ENCODE measurements around the gene EMC10.
"Not testable (repeated sequence)": the region's sequence is repeated elsewhere in the genome, so short reads cannot be mapped to it uniquely, and the experiment has no call there.

EMC10 gene

GRCh38 chr19:50514346-50515167 lies 38.2 kb downstream of the EMC10 start:
- no peak for DNase-seq (ENCODE audit: low spot score)

- DNase-seq (ENCODE audit: low spot score), result no peak
Measured at GRCh38 chr19:50515168-50515561, 38.9 kb downstream of the EMC10 start.

DNA sequence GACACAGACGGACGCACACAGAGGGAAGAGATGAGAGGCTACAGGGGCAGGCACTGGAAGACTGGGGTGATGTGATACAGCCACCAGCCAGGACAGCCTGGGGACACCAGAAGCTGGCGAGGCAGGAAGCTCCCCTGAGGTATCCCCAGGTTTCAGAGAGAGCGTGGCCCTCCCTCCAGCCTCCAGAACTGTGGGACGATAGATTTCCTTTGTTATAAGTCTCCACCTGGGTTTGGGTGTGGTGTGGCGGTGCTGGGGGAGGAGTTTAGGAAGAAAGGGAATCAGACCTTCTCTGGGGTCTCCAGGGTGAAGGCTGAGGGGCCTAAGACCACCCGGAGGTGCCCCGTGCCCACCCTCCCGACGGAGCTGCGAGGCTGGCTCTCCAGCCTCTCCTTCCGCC lies 40.1 kb downstream of the EMC10 start:
- no peak for DNase-seq (ENCODE audit: low spot score)

DNA sequence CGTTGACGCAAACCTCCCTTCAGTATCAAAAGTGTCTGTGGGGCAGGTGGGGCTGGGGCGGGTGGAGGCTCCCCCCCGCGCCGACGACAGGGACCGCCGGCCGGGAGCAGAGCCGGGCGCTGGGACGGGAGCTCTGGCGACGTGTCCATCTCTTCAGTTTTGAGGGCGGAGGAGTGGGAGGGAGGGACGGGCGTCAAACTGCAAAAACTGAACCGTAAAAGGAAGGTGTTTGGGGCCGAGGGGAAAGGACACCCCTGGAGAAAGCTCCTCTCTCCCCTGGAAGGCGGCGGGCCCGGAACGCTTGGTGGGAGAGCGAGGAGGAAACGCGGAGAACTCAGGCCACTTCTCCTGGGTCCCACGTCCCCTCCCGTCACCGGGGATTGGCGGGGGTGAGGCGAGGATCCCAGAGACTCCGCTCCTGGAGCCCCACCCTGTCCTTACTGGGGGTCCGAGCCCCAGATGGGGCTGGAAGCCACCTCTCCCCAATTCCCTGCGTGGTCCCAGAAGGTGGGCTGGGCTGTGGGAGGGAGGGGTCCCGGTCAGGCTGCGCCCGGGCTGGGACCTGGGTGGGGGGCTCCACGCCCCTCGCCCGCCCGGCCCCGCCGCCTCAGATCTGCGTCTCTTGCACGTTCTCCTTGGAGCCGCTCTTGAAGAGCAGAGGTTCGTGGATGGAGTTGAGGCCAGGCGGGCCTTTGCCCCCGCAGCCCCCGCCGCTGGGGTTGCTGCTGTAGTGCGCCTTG lies 40.8 kb downstream of the EMC10 start:
- no peak for DNase-seq (ENCODE audit: low spot score)

DNA sequence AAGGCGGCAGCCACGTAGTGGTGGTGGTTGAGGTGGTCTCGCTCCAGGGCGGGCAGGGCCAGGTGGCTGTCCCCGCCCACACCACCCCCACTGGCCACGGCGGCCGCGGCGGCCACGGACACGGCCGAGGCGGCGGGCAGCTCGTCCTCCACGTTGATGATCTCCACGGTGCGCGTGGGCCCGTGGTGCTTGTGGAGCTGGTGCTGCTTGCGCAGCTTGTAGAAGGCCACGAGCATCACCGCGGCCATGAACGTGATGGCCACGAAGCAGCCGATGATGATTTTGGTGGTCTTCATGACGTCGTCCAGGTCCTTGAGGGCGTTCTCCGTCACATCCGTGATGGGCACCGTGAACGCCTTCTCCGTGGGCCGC lies 41.4 kb downstream of the EMC10 start:
- no peak for DNase-seq (ENCODE audit: low spot score)

DNA sequence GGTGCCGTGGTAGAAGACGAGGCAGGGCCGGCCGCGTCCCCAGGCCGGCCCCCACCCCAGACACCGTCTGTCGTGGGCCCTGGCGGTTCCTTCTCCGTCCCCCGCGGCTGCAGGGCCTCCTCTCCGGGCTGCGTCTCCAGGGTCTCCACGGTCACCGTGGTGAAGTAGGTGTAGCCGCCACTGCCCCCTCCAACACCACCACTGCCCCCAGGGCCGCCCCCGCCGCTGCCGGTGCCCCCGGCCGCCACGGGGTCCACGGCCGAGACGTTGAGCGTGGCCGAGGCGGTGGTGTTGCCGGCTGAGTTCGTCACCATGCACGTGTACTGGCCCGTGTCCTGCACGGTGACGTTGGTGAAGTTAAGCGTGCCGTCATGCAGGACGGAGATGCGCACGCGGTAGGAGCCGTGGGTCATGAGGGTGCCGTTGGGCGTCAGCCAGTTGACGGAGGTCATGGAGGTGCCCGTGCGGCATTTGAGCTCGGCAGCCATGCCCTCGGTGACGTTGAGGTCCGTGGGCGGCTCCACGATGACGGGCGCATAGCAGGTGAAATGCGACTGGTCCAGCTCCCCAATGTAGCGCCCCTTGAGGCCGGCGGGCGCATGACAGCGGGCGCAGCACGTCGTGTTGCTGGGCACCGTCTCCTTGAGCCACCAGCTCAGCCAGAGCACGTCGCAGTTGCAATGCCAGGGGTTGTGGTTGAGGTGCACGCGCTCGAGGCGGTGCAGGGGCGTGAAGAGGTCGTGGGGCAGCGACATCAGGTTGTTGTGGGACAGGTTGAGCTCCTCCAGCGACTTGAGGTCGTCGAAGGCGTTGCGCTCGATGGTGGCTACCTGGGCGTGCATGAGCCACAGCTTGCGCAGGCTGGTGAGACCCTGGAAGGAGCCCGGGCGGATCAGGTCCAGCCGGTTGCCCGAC lies 42.0 kb downstream of the EMC10 start:
- DNase-seq (ENCODE audit: low spot score), result no peak

- DNase-seq (ENCODE audit: low spot score), result no peak
Measured at GRCh38 chr19:50519006-50519575, 42.8 kb downstream of the EMC10 start.

DNA sequence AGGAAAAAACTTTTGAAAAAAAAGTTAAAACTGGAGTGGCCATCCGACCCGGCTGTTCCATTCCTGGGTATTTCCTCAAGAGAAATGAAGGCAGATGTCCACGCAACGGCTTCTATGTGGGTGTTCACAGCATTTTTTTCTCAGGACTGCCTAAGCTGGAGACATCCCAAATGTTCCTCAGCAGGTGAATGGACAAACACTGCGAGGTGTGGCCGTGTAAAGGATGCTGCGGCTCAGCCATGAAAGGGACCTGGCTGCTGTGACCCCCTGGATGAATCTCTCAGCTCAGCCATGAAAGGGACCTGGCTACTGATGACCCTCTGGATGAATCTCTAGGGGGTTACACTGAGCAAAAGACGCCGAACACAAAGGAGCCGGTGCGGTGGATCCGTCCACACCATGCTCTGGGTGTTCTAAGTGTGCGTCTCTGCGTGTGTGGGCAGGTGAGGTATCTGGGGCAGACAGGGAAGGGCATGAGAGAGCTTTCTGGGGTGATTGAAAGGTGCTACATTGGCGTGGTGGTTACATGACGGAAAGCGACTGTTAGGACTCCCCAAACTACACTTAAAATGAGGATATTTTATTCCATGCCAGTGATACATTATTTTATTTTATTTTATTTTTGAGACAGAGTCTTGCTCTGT lies 44.6 kb downstream of the EMC10 start:
- DNase-seq (ENCODE audit: low spot score), result no peak

DNA sequence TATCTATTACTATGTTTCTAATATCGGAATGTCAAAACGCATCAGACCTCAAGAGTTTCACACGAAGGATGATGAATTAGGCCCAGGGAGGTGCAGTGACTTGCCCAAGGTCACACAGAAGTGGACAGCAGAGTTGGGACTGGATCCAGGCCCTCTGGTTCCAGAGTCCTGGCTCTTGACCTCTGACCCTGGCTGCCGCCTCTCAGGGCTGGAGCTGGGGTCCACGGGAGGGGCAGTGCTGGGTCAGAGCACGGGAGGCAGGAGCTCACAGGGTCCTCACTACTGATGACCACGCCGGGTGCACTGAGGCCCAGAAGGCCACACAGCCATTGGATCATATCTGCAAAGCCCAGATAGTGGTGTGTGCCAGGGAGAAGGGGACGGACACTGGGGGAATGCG lies 46.6 kb downstream of the EMC10 start:
- DNase-seq (ENCODE audit: low spot score), result no peak

DNA sequence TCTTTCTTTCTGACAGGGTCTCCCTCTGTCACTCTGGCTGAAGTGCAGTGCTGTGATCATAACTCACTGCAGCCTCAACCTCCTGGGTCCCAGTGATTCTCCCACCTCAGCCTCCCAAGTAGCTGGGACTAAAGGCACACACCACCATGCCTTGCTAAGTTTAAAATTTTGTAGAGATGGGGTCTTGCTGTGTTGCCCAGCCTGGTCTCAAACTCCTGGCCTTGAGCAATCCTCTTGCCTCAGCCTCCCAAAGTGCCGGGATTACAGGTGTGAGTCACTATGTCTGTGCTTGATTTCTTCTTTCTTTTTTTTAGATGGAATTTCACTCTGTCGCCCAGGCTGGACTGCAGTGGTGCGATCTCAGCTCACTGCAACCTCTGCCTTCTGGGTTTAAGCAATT lies 51.7 kb downstream of the EMC10 start:
- DNase-seq (ENCODE audit: low spot score), result not testable (repeated sequence)

DNA sequence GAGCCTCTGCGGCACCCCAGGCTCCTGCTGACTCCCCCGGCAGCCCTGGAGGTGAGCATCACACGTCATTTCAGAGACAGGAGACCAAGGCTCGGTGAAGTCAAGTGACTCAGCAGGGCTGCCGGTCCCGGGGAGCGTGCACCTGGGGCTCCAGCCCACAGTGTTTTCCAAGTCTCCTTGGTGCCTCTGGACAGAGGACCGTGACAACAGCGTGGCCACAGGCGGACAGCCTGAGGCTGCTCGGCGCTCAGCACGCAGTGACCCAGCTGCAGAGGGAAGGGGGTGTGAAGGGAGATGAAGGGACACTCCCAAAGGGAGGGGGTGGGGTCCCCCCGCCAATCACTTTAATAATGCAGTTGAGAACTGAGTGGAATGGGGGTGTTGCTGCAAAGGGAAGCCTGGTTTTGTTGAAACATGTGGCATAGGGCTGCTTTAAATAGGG lies 54.9 kb downstream of the EMC10 start:
- no peak for DNase-seq (ENCODE audit: low spot score)

DNA sequence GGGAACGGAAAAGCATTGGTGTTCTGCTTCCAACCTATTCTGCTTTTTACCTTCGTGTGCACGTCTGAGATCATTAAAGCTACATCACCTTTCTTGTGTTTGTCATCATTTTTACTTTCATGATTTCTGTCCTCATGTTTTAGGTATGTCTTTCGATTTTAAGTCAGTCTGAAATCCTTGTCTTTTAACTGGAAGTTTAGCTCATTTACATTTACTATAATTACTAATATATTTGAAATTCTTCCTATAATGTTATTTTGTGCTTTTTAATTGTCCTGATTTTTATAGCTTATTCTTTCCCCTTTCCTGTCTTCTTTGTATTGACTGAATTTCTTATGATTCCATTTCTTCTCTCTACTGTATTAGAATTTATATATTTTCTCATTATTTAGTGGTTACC lies 56.6 kb downstream of the EMC10 start:
- DNase-seq (ENCODE audit: low spot score), result no peak

GRCh38 chr19:50534478-50534877 lies 58.2 kb downstream of the EMC10 start:
- DNase-seq (ENCODE audit: low spot score), result no peak

GRCh38 chr19:50535672-50536187 lies 59.4 kb downstream of the EMC10 start:
- DNase-seq (ENCODE audit: low spot score), result no peak

DNA sequence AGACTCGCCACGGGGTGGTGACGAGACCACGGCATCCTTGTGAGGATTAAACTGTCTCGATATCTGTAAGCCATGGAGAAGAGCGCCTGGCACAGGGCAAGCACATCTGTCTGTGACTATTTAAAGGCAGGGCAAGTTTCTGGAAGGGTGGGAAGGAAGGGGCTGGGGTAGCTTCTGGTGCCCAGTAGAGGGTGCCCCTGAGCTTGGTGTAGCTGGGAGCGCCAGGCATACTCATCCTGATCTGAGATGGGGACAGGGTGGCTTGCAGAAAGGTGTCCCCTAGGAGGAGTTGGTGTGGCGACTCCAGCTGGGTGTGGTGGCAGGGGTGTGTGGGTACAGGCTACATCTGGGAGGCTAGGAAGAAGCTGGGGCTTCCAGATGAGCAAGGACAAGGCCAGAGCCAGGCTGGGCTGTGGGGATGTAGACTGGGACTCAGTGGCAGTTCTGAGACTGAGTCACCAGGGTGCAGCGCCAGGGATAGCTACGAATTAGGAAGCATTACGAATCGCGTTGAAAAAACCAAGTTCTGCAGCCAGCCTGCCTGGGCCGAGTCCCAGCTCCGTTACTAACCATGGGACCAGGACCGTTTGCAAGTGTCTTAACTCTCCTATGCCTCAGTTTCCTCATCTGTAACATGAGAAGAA lies 60.5 kb downstream of the EMC10 start:
- DNase-seq (ENCODE audit: low spot score), result no peak

DNA sequence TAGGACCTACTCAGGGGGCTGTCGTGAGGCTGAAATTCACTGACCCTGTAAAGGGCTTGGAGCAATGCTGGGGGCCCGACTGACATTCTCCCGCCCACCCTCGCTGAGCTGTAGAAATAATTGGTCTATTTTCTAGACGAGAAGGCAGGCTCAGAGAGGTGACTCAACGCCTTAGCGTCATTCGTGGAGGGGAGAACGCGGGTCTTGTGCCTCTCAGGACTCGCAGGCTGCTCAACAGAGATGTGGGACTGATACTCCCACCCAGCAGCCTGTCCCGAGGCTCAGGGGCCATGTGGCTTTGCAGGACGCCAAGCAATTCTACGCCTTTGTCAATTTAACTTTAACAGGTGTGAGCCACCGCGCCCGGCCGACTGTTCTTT lies 61.0 kb downstream of the EMC10 start:
- DNase-seq (ENCODE audit: low spot score), result no peak

DNA sequence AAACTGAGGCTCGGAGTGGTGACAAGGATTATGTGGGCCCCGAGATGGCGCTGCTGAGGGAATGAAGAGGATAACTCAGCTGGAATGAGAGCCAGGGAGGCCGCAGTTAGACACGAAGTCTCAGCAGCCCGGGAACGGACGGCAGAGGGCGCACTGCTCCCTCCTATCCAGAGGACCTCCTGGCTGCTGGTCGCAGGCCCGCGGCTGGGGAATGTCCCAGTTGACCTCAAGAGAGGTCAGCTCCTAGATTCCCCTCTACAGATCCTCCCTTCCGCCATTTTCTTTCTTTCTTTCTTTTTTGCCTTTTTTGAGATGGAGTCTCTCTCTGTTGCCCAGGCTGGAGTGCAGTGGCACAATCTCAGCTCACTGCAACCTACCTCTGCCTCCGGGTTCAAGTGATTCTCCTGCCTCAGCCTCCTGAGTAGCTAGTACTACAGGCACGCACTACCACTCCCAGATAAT lies 61.5 kb downstream of the EMC10 start:
- peak; percentile 84 for DNase-seq (ENCODE audit: low spot score)
